ENCODE measurements around the gene SPATA6L.

SPATA6L gene

GRCh38 chr9:4700091-4700490, 33.8 kb upstream of the SPATA6L start:
- peaks cover 29% of the 10 kb centered on the region for H3K36me3 ChIP-seq (ENCODE audit: control insufficient read depth, insufficient read depth, low read length)
- no peak overlapping the region for H3K4me3 ChIP-seq (ENCODE audit: insufficient read depth, low read depth, low read length, poor library complexity, severe bottlenecking)
- H3K9me3 ChIP-seq (ENCODE audit: control insufficient read depth, low read length), result no peaks in the 10 kb centered on the region
- H3K27me3 ChIP-seq (replicated peaks; ENCODE audit: control insufficient read depth, insufficient read depth, low read length, poor library complexity, severe bottlenecking), result no peaks in the 10 kb centered on the region
- no peak overlapping the region for H3K27ac ChIP-seq (ENCODE audit: insufficient read depth, low read length, poor library complexity, severe bottlenecking)
- DNase-seq, result no peak
- no peaks in the 10 kb centered on the region for H3K4me1 ChIP-seq (ENCODE audit: control insufficient read depth, insufficient read depth, low read length, poor library complexity, severe bottlenecking)

DNA sequence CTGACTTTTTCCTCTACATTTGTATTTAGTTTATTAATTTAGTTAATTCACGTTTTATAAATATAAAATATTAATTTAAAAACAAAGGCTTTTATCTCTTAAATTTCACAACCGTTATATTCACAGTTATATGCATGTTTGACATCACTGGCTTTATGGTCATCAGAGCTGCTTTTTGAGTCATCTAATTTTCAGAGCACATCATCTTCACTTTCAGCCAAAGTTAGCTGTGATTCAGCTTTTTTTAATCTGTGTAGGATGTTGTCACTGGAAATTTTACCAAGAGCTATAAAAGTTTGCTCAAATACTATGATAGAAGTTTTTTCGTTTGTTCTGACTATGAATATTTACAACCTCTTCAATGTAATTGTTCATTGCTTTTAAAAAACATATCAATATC, 25.5 kb upstream of the SPATA6L start:
- Histone ChIP-seq H3K4me3 (ENCODE audit: insufficient read depth, low read depth, low read length, poor library complexity, severe bottlenecking) (no peak overlapping the region), H3K36me3 (ENCODE audit: control insufficient read depth, insufficient read depth, low read length) (peaks cover 19% of the 10 kb centered on the region), H3K9me3 (ENCODE audit: control insufficient read depth, low read length) (no peaks in the 10 kb centered on the region), H3K27ac (ENCODE audit: insufficient read depth, low read length, poor library complexity, severe bottlenecking) (no peak overlapping the region), H3K4me1 (ENCODE audit: control insufficient read depth, insufficient read depth, low read length, poor library complexity, severe bottlenecking) (peaks cover 3% of the 10 kb centered on the region), H3K27me3 (replicated peaks; ENCODE audit: control insufficient read depth, insufficient read depth, low read length, poor library complexity, severe bottlenecking) (no peaks in the 10 kb centered on the region)
- no peak for DNase-seq

DNA sequence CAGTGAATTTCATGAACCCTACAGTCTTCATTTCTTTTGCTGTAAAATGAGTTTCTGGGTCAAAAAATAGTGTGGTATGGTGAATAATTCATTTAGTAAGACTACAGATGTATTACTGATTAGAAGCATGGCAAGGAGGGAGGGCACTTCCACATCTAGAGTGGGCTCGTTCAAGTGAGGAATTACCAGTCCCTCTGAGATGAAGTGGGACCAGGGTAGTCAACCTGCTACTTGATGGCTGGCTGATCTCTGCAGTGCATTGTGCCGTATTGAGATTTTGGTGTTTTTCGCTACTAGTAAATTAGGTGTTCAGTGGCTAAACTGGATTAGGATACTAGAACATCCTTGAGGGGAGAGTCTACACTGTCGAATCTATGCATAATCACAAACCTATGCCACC, 23.9 kb upstream of the SPATA6L start:
- no peaks in the 10 kb centered on the region for H3K27me3 ChIP-seq (replicated peaks; ENCODE audit: control insufficient read depth, insufficient read depth, low read length, poor library complexity, severe bottlenecking)
- no peaks in the 10 kb centered on the region for H3K9me3 ChIP-seq (ENCODE audit: control insufficient read depth, low read length)
- no peak overlapping the region for H3K4me3 ChIP-seq (ENCODE audit: insufficient read depth, low read depth, low read length, poor library complexity, severe bottlenecking)
- DNase-seq, result no peak
- H3K27ac ChIP-seq (ENCODE audit: insufficient read depth, low read length, poor library complexity, severe bottlenecking), result no peak overlapping the region
- peaks cover 30% of the 10 kb centered on the region for H3K36me3 ChIP-seq (ENCODE audit: control insufficient read depth, insufficient read depth, low read length)
- H3K4me1 ChIP-seq (ENCODE audit: control insufficient read depth, insufficient read depth, low read length, poor library complexity, severe bottlenecking), result peaks cover 3% of the 10 kb centered on the region

DNA sequence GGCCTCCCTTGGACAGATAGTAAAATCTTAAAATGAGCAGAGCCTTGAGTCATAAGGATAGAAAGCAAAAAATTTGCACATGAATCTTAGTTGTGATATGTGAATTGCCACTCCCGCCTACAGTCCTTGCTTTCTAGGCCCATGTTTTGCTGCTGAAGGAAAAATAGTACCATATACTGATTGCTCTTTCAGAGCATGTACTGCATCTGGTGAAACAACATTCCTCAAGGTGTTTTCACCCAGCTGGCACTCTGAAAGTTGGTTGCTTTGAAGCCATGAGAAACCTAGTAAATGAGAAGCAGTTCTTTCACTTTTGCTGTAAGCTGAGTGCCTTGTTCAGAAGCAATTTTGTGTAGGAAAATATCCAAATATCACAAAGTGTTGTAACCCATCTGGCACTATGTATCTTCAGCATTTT, 23.4 kb upstream of the SPATA6L start:
- no peaks in the 10 kb centered on the region for H3K27me3 ChIP-seq (replicated peaks; ENCODE audit: control insufficient read depth, insufficient read depth, low read length, poor library complexity, severe bottlenecking)
- DNase-seq, result no peak
- H3K9me3 ChIP-seq (ENCODE audit: control insufficient read depth, low read length), result no peaks in the 10 kb centered on the region
- H3K36me3 ChIP-seq (ENCODE audit: control insufficient read depth, insufficient read depth, low read length), result peaks cover 27% of the 10 kb centered on the region
- no peak overlapping the region for H3K27ac ChIP-seq (ENCODE audit: insufficient read depth, low read length, poor library complexity, severe bottlenecking)
- H3K4me3 ChIP-seq (ENCODE audit: insufficient read depth, low read depth, low read length, poor library complexity, severe bottlenecking), result no peak overlapping the region
- peaks cover 3% of the 10 kb centered on the region for H3K4me1 ChIP-seq (ENCODE audit: control insufficient read depth, insufficient read depth, low read length, poor library complexity, severe bottlenecking)

GRCh38 chr9:4689021-4689420, 22.7 kb upstream of the SPATA6L start:
- Histone ChIP-seq H3K27ac (ENCODE audit: insufficient read depth, low read length, poor library complexity, severe bottlenecking) (no peak overlapping the region), H3K27me3 (replicated peaks; ENCODE audit: control insufficient read depth, insufficient read depth, low read length, poor library complexity, severe bottlenecking) (no peaks in the 10 kb centered on the region), H3K4me3 (ENCODE audit: insufficient read depth, low read depth, low read length, poor library complexity, severe bottlenecking) (no peak overlapping the region), H3K4me1 (ENCODE audit: control insufficient read depth, insufficient read depth, low read length, poor library complexity, severe bottlenecking) (peaks cover 3% of the 10 kb centered on the region), H3K36me3 (ENCODE audit: control insufficient read depth, insufficient read depth, low read length) (peaks cover 27% of the 10 kb centered on the region), H3K9me3 (ENCODE audit: control insufficient read depth, low read length) (no peaks in the 10 kb centered on the region)
- no peak for DNase-seq

GRCh38 chr9:4686584-4686983, 20.3 kb upstream of the SPATA6L start:
- Histone ChIP-seq H3K4me1 (ENCODE audit: control insufficient read depth, insufficient read depth, low read length, poor library complexity, severe bottlenecking) (peaks cover 3% of the 10 kb centered on the region), H3K4me3 (ENCODE audit: insufficient read depth, low read depth, low read length, poor library complexity, severe bottlenecking) (no peak overlapping the region), H3K27me3 (replicated peaks; ENCODE audit: control insufficient read depth, insufficient read depth, low read length, poor library complexity, severe bottlenecking) (no peaks in the 10 kb centered on the region), H3K27ac (ENCODE audit: insufficient read depth, low read length, poor library complexity, severe bottlenecking) (no peak overlapping the region), H3K9me3 (ENCODE audit: control insufficient read depth, low read length) (no peaks in the 10 kb centered on the region), H3K36me3 (ENCODE audit: control insufficient read depth, insufficient read depth, low read length) (peaks cover 21% of the 10 kb centered on the region)
- no peak for DNase-seq

- no peak for DNase-seq
- H3K9me3 ChIP-seq (ENCODE audit: control insufficient read depth, low read length), result no peaks in the 10 kb centered on the region
- H3K27me3 ChIP-seq (replicated peaks; ENCODE audit: control insufficient read depth, insufficient read depth, low read length, poor library complexity, severe bottlenecking), result no peaks in the 10 kb centered on the region
- peaks cover 17% of the 10 kb centered on the region for H3K36me3 ChIP-seq (ENCODE audit: control insufficient read depth, insufficient read depth, low read length)
- H3K4me3 ChIP-seq (ENCODE audit: insufficient read depth, low read depth, low read length, poor library complexity, severe bottlenecking), result no peak overlapping the region
- no peak overlapping the region for H3K27ac ChIP-seq (ENCODE audit: insufficient read depth, low read length, poor library complexity, severe bottlenecking)
- H3K4me1 ChIP-seq (ENCODE audit: control insufficient read depth, insufficient read depth, low read length, poor library complexity, severe bottlenecking), result peaks cover 3% of the 10 kb centered on the region
These were observed 19.8 kb upstream of the SPATA6L start for GRCh38 chr9:4686112-4686511.

DNA sequence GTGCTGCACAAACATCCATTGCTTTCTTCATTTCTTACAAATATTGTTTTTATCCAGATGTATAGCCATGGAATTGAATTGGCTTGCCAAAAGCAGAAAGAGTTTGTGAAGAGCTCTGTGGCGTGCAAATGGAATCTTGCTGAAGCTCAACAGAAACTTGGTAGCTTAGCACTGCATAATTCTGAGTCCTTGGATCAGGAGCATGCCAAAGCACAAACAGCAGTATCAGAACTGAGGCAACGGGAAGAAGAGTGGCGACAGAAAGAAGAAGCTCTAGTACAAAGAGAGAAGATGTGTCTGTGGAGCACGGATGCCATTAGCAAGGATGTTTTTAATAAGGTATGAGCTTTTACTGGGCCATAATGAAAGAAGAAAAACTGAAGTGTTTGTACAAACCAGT, 18.5 kb upstream of the SPATA6L start:
- H3K27me3 ChIP-seq (replicated peaks; ENCODE audit: control insufficient read depth, insufficient read depth, low read length, poor library complexity, severe bottlenecking), result no peaks in the 10 kb centered on the region
- no peak overlapping the region for H3K27ac ChIP-seq (ENCODE audit: insufficient read depth, low read length, poor library complexity, severe bottlenecking)
- no peak for DNase-seq
- peaks cover 14% of the 10 kb centered on the region for H3K36me3 ChIP-seq (ENCODE audit: control insufficient read depth, insufficient read depth, low read length)
- H3K9me3 ChIP-seq (ENCODE audit: control insufficient read depth, low read length), result no peaks in the 10 kb centered on the region
- H3K4me3 ChIP-seq (ENCODE audit: insufficient read depth, low read depth, low read length, poor library complexity, severe bottlenecking), result no peak overlapping the region
- peaks cover 8% of the 10 kb centered on the region for H3K4me1 ChIP-seq (ENCODE audit: control insufficient read depth, insufficient read depth, low read length, poor library complexity, severe bottlenecking)

DNA sequence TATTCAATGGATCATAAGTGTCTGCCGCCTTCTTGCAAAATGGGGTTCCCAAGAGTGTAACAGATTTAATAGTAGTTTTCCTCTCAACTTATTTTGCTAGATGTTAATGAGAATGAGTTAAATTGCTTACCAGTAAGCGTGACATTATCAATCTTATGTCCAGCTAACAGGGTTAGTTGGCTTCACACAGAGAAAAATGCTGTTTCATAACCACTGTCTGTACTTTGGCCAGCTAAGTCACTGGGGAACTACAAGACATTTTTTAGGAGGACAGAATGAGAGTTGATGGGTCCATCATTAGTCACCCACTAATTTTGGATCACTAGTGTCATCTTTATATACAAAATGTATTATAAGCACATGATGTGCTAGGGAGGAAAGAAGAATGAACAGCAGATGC, 14.5 kb upstream of the SPATA6L start:
- Histone ChIP-seq H3K36me3 (ENCODE audit: control insufficient read depth, insufficient read depth, low read length) (peaks cover 4% of the 10 kb centered on the region), H3K27ac (ENCODE audit: insufficient read depth, low read length, poor library complexity, severe bottlenecking) (peak overlapping the region; percentile 0), H3K9me3 (ENCODE audit: control insufficient read depth, low read length) (no peaks in the 10 kb centered on the region), H3K27me3 (replicated peaks; ENCODE audit: control insufficient read depth, insufficient read depth, low read length, poor library complexity, severe bottlenecking) (no peaks in the 10 kb centered on the region), H3K4me3 (ENCODE audit: insufficient read depth, low read depth, low read length, poor library complexity, severe bottlenecking) (peak overlapping the region; percentile 9), H3K4me1 (ENCODE audit: control insufficient read depth, insufficient read depth, low read length, poor library complexity, severe bottlenecking) (peaks cover 11% of the 10 kb centered on the region)
- no peak for DNase-seq

DNA sequence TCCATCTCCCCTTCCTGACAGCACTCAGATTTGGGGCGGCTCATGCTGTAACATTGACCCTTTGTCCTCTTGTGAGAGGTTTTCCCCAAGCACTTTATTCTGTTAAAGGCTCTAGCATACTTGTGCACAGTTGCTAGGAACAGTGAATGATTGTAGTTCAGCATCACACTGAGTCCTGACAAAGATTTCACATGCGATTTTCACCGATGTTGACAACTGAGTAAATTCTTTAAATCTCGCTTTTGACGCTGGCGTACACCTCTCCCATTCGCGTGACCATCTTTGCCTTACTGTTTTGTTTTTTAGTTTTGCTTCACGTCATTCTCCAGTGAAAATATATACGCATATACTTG, 13.9 kb upstream of the SPATA6L start:
- Histone ChIP-seq H3K27me3 (replicated peaks; ENCODE audit: control insufficient read depth, insufficient read depth, low read length, poor library complexity, severe bottlenecking) (no peaks in the 10 kb centered on the region), H3K4me3 (ENCODE audit: insufficient read depth, low read depth, low read length, poor library complexity, severe bottlenecking) (peak overlapping the region; percentile 58), H3K4me1 (ENCODE audit: control insufficient read depth, insufficient read depth, low read length, poor library complexity, severe bottlenecking) (peaks cover 11% of the 10 kb centered on the region), H3K9me3 (ENCODE audit: control insufficient read depth, low read length) (no peaks in the 10 kb centered on the region), H3K27ac (ENCODE audit: insufficient read depth, low read length, poor library complexity, severe bottlenecking) (peak overlapping the region; percentile 87), H3K36me3 (ENCODE audit: control insufficient read depth, insufficient read depth, low read length) (no peaks in the 10 kb centered on the region)
- no peak for DNase-seq

Measured in effector memory CD4-positive, alpha-beta T cell (primary cell).